T-helper 2 cell treated with Interferon-gamma antibody and Interleukin-4, amounts not matched to agents 100 ng/mL and 5 ng/mL, for 36 hours (primary cell): Measurements from ENCODE around the gene RTN4RL1. TPM values are rescaled to one million over a fixed set of nuclear protein-coding genes. Genes with fewer than 3 reads are reported as not detected.

Source experiments
- intact Hi-C: fragments of 100-400 bp; cut with micrococcal nuclease; formaldehyde crosslinking; loops from one replicate; pipeline ENCODE4 v1.15.1; 2023
- total RNA-seq: library from RNA; stranded (reverse); gene quantifications from 2 replicates; pipeline ENCODE4 v1.2.3, GENCODE V29; 2022

The RTN4RL1 gene
- total RNA-seq, 1 donor from 2014 or later: 0.61 TPM

GRCh38 chr17:2048805-2049204, 23.7 kb upstream of the RTN4RL1 start:
- intact Hi-C loops: loop anchor here (2.0 to 10.0 kb wide), 2 partner anchors 352 to 404 kb away; partner anchors contain the start of genes MNT, RILP and SCARF1

GRCh38 chr17:2047590-2047989, 22.5 kb upstream of the RTN4RL1 start:
- intact Hi-C loops: loop anchor here (10.0 kb wide), 1 partner anchor 403 kb away; the partner anchor contains the start of genes RILP and SCARF1

GRCh38 chr17:2044263-2044894, 19.2 kb upstream of the RTN4RL1 start:
- intact Hi-C loops: loop anchor here (10.0 kb wide), 1 partner anchor 400 kb away; the partner anchor contains the start of genes RILP and SCARF1

GRCh38 chr17:2043785-2044184, 18.7 kb upstream of the RTN4RL1 start:
- intact Hi-C loops: loop anchor here (10.0 kb wide), 1 partner anchor 399 kb away; the partner anchor contains the start of genes RILP and SCARF1

GRCh38 chr17:2042933-2043332, 17.8 kb upstream of the RTN4RL1 start:
- intact Hi-C loops: loop anchor here (1.0 to 10.0 kb wide), 2 partner anchors 13 to 398 kb away; partner anchors contain the start of genes DPH1, RILP and SCARF1

GRCh38 chr17:2042390-2042847, 17.3 kb upstream of the RTN4RL1 start:
- intact Hi-C loops: loop anchor here (1.0 to 10.0 kb wide), 2 partner anchors 12 to 398 kb away; partner anchors contain the start of genes DPH1, RILP and SCARF1

- intact Hi-C loops: loop anchor here (1.0 to 10.0 kb wide), 3 partner anchors 11 to 397 kb away; partner anchors contain the start of genes DPH1, RILP, RTN4RL1 and SCARF1
Measured at GRCh38 chr17:2041561-2042389, 16.6 kb upstream of the RTN4RL1 start, which contains the start of gene OVCA2. OVCA2 (plus strand) TSS chr17:2042022; CDS start chr17:2042048, 26 bp downstream.

- intact Hi-C loops: loop anchor here (1.0 to 10.0 kb wide), 2 partner anchors 16 to 396 kb away; partner anchors contain the start of genes RILP, RTN4RL1 and SCARF1
Measured at GRCh38 chr17:2040942-2041560, 15.9 kb upstream of the RTN4RL1 start.

GRCh38 chr17:2040219-2040827, 15.2 kb upstream of the RTN4RL1 start:
- intact Hi-C loops: loop anchor here (10.0 kb wide), 1 partner anchor 396 kb away; the partner anchor contains the start of genes RILP and SCARF1

- intact Hi-C loops: no loop called here
Measured at GRCh38 chr17:2037155-2037554, 12.0 kb upstream of the RTN4RL1 start.

GRCh38 chr17:2035541-2036488, 10.7 kb upstream of the RTN4RL1 start:
- intact Hi-C loops: no loop called here

GRCh38 chr17:2034806-2035540, 9.8 kb upstream of the RTN4RL1 start:
- intact Hi-C loops: no loop called here

GRCh38 chr17:2034157-2034556, 9.0 kb upstream of the RTN4RL1 start:
- intact Hi-C loops: no loop called here

- intact Hi-C loops: no loop called here
Measured at GRCh38 chr17:2033153-2033552, 8.0 kb upstream of the RTN4RL1 start.

- intact Hi-C loops: loop anchor here (1.0 kb wide), 4 partner anchors 12 to 346 kb away; partner anchors contain the start of genes OVCA2 and PRPF8
Measured at GRCh38 chr17:2030779-2031163, 5.6 kb upstream of the RTN4RL1 start.

- intact Hi-C loops: loop anchor here (1.0 kb wide), 4 partner anchors 12 to 346 kb away; partner anchors contain the start of genes OVCA2 and PRPF8
Measured at GRCh38 chr17:2029911-2030778, 5.0 kb upstream of the RTN4RL1 start, which contains the start of gene DPH1. DPH1 (plus strand) TSS chr17:2030153; CDS start chr17:2030170, 17 bp downstream.

GRCh38 chr17:2028737-2029136, 3.6 kb upstream of the RTN4RL1 start:
- intact Hi-C loops: no loop called here

GRCh38 chr17:2028234-2028614, 3.1 kb upstream of the RTN4RL1 start:
- intact Hi-C loops: no loop called here
